ENCODE measurements around the gene PWWP2B.

The PWWP2B gene

DNA sequence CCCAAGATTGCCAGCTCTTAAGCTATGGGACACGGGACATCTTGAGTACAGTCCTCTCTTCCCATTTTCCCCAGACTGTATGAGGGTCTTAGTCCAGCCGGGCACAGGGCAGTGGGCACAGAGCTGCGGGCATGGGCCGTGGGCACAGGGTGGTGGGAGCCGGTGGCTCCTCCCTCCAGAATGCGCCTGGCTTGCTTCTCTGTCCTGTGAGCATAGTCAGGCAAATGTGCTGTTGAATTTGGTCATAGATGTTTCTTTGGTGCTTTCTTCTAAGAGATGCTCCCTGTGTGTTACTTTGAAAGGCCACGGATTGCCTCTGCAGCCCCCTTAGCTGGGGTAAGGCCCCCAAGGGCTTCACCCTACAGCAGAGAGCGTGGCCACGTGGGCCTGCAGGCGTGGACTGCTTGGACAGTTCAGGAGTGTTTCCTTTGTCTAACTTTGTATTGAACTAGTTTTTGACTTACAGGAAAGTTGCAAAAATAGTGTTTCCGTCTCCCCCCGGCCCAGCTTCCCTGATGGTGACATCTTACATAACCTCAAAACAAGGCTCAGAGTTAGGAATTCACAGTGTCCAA, 40.3 kb upstream of the PWWP2B start:
- no peaks in the 10 kb centered on the region for H3K36me3 ChIP-seq (replicated peaks)
- no peaks in the 10 kb centered on the region for H3K9me3 ChIP-seq
- H3K27me3 ChIP-seq (ENCODE audit: low read depth): no peaks in the 10 kb centered on the region
- H3K4me3 ChIP-seq: no peak overlapping the region
- in situ Hi-C loops (cut with MboI; ENCODE audit: low sequenced_read_pairs): no loop called here
- no peak for DNase-seq (ENCODE audit: low spot score in 2 of 2)
- H3K4me1 ChIP-seq: no peaks in the 10 kb centered on the region

- DNase-seq (ENCODE audit: low spot score in 2 of 2): no peak
- no peaks in the 10 kb centered on the region for H3K9me3 ChIP-seq
- no peaks in the 10 kb centered on the region for H3K36me3 ChIP-seq (replicated peaks)
- H3K4me3 ChIP-seq: no peak overlapping the region
- H3K27me3 ChIP-seq (ENCODE audit: low read depth): no peaks in the 10 kb centered on the region
- H3K4me1 ChIP-seq: no peaks in the 10 kb centered on the region
- in situ Hi-C loops (cut with MboI; ENCODE audit: low sequenced_read_pairs): no loop called here
Measured at GRCh38 chr10:132357286-132358058, 39.5 kb upstream of the PWWP2B start.

- Histone ChIP-seq H3K27me3 (ENCODE audit: low read depth) (no peaks in the 10 kb centered on the region), H3K4me1 (no peaks in the 10 kb centered on the region), H3K4me3 (no peak overlapping the region), H3K36me3 (replicated peaks) (no peaks in the 10 kb centered on the region), H3K9me3 (no peaks in the 10 kb centered on the region)
- DNase-seq (ENCODE audit: low spot score in 2 of 2): no peak
- in situ Hi-C loops (cut with MboI; ENCODE audit: low sequenced_read_pairs): no loop called here
Measured at GRCh38 chr10:132359305-132360040, 37.5 kb upstream of the PWWP2B start.

DNA sequence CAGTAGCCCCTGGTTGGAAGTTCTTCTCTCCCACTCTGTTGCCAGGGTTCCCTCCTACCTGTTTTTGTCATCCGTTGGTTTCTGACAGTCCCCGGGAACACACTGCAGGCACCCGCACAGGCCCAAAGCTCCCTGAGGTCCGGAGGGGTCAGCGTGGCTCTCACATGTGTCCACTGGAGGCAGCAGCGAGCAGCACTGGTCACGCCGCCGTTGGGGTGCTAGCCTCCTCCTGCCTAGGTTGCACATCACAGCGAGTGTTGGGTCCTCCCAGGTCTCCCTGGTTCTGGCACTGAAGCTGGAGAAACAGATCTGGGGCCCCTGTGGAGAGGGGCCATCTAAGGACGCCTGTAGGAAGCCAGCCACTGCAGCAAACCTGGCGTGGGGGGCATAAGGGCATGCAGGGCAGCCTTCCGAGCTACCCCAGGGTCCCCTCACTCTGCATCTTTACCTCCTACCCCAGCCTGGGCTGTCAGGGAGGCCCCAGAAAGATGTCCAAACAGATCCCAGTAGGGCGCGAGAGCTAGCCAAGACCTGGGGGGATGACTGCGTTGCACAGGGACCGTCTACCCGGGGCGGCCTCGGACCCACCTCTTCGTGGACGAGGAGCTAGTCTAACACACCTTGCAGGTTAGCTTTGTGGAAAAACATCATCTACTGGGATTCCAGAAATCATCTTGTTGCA, 36.1 kb upstream of the PWWP2B start:
- in situ Hi-C loops (cut with MboI; ENCODE audit: low sequenced_read_pairs): no loop called here
- no peak overlapping the region for H3K4me3 ChIP-seq
- H3K9me3 ChIP-seq: no peaks in the 10 kb centered on the region
- no peaks in the 10 kb centered on the region for H3K4me1 ChIP-seq
- no peaks in the 10 kb centered on the region for H3K27me3 ChIP-seq (ENCODE audit: low read depth)
- H3K36me3 ChIP-seq (replicated peaks): no peaks in the 10 kb centered on the region
- peak in 1 of 2 experiments; percentile 71 for DNase-seq (ENCODE audit: low spot score in 2 of 2)

DNA sequence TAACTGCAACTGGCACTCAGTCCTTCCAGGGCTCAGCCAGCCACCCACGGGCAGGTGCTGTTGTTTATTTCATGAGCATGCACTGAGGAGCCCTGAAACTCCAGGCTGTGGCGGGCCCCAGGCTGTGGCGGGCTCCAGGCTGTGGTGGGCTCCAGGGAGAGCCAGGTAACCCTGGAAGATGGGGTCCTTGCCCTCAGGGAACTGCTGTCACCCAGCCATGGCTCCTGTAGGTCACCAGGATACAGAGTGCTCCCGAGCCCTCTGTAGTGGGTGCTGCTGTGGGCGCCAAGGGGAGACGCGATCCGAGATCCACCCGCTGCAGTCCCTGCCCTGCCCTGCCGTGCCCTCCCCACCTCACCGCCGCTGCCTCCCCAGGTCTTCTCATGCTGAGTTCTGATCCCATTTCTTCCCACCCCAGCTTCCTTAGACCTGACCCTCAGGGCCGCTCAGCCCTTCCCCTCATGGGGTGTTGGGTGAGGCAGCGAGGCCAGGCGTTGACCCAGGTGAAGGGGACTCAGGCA, 35.4 kb upstream of the PWWP2B start:
- in situ Hi-C loops (cut with MboI; ENCODE audit: low sequenced_read_pairs): no loop called here
- Histone ChIP-seq H3K4me3 (no peak overlapping the region), H3K36me3 (replicated peaks) (no peaks in the 10 kb centered on the region), H3K9me3 (no peaks in the 10 kb centered on the region), H3K4me1 (no peaks in the 10 kb centered on the region), H3K27me3 (ENCODE audit: low read depth) (no peaks in the 10 kb centered on the region)
- DNase-seq (ENCODE audit: low spot score in 2 of 2): no peak

DNA sequence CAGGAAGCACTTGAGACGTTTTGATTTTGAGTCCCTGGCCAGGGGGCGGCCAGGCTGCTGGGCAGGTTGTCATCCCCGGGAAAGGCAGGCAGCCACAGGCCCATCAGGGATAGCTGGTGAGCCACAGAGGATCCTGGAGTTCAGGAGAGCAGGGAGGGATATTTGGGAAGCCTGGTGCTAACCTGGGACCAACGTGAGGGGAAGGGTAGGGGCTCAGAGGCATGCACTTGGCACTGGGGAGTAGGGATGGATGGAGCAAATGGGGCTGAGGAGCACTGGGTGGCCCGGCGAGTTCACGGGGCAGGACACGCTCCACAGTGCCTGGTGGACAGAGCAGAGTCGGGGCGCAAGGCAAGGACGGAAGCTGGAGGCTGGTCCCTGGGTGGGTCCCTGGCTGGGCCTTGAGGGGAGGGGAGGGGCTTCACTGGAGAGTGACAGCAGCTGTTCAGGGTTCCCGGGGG, 34.8 kb upstream of the PWWP2B start:
- Histone ChIP-seq H3K36me3 (replicated peaks) (no peaks in the 10 kb centered on the region), H3K4me3 (no peak overlapping the region), H3K9me3 (no peaks in the 10 kb centered on the region), H3K27me3 (ENCODE audit: low read depth) (no peaks in the 10 kb centered on the region), H3K4me1 (no peaks in the 10 kb centered on the region)
- in situ Hi-C loops (cut with MboI; ENCODE audit: low sequenced_read_pairs): no loop called here
- no peak for DNase-seq (ENCODE audit: low spot score in 2 of 2)

DNA sequence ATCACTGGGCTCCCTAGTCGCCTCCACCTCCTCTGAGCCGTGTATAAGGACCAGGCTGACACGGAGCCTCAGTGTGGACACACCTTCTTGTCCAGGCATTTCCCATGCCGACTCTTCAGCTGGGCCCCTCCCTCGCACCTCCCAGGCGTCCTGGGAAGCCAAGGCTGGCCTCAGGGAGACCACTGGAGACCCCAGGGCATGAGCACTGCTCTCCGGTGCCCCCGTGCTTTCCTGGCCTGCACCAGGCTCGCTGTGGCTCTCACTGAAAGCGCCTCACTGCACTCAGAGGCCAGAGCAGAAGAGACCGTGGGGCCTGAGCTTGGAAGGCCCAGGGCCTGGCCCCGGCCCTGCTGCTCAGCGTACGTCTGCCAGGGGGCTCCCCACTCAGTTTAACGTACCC, 33.6 kb upstream of the PWWP2B start:
- no peak overlapping the region for H3K4me3 ChIP-seq
- no peak for DNase-seq (ENCODE audit: low spot score in 2 of 2)
- in situ Hi-C loops (cut with MboI; ENCODE audit: low sequenced_read_pairs): no loop called here

DNA sequence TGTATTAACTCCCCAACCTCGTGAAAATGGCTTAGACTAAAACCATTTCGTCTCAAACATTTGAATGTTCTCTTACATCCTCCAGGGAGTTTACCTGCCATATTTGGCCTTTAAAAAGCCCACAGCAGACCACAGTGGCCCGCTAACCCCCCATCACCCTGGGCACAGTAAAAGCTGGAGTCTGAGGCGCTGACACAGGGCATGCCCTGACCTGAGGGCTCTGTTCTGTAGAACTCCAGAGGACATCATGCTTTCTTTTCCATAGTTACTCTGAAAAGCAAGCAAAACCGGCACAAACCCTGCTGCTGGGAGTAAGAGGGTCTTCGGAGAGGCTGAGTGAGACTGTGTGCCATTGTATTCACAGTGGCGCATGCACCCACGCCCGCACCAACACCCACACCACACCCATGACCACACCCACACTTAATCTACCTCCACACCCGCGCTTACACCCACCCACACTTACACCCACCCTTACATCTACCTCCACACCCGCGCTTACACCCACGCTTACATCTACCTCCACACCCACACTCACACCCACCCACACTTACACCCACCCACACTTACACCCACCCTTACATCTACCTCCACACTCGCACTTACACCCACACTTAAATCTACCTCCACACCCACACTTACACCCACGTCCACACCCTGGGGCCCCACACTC, 32.9 kb upstream of the PWWP2B start:
- no peak overlapping the region for H3K4me3 ChIP-seq
- no peaks in the 10 kb centered on the region for H3K4me1 ChIP-seq
- H3K36me3 ChIP-seq (replicated peaks): no peaks in the 10 kb centered on the region
- in situ Hi-C loops (cut with MboI; ENCODE audit: low sequenced_read_pairs): no loop called here
- no peaks in the 10 kb centered on the region for H3K27me3 ChIP-seq (ENCODE audit: low read depth)
- DNase-seq (ENCODE audit: low spot score in 2 of 2): peak in 1 of 2 experiments; percentile 31
- H3K9me3 ChIP-seq: no peaks in the 10 kb centered on the region

More for the DNA sequence above, 33.6 kb upstream of the PWWP2B start:
- no peaks in the 10 kb centered on the region for H3K27me3 ChIP-seq (ENCODE audit: low read depth)
- H3K4me1 ChIP-seq: no peaks in the 10 kb centered on the region
- no peaks in the 10 kb centered on the region for H3K9me3 ChIP-seq
- no peaks in the 10 kb centered on the region for H3K36me3 ChIP-seq (replicated peaks)

GRCh38 chr10:132364594-132364970, 32.4 kb upstream of the PWWP2B start:
- in situ Hi-C loops (cut with MboI; ENCODE audit: low sequenced_read_pairs): no loop called here
- H3K27me3 ChIP-seq (ENCODE audit: low read depth): no peaks in the 10 kb centered on the region

GRCh38 chr10:132365102-132365501, 31.9 kb upstream of the PWWP2B start:
- in situ Hi-C loops (cut with MboI; ENCODE audit: low sequenced_read_pairs): no loop called here
- no peak for DNase-seq (ENCODE audit: low spot score in 2 of 2)
- no peaks in the 10 kb centered on the region for H3K27me3 ChIP-seq (ENCODE audit: low read depth)
- H3K9me3 ChIP-seq: no peaks in the 10 kb centered on the region
- no peak overlapping the region for H3K4me3 ChIP-seq
- H3K4me1 ChIP-seq: no peaks in the 10 kb centered on the region
- no peaks in the 10 kb centered on the region for H3K36me3 ChIP-seq (replicated peaks)

More at GRCh38 chr10:132364594-132364970, 32.4 kb upstream of the PWWP2B start:
- H3K4me1 ChIP-seq: no peaks in the 10 kb centered on the region
- no peaks in the 10 kb centered on the region for H3K36me3 ChIP-seq (replicated peaks)
- DNase-seq (ENCODE audit: low spot score in 2 of 2): no peak
- no peaks in the 10 kb centered on the region for H3K9me3 ChIP-seq
- H3K4me3 ChIP-seq: no peak overlapping the region

GRCh38 chr10:132366006-132366405, 31.0 kb upstream of the PWWP2B start:
- no peaks in the 10 kb centered on the region for H3K4me1 ChIP-seq
- in situ Hi-C loops (cut with MboI; ENCODE audit: low sequenced_read_pairs): no loop called here
- DNase-seq (ENCODE audit: low spot score in 2 of 2): no peak

GRCh38 chr10:132366499-132366898, 30.5 kb upstream of the PWWP2B start:
- Histone ChIP-seq H3K4me3 (no peak overlapping the region), H3K9me3 (no peaks in the 10 kb centered on the region), H3K36me3 (replicated peaks) (no peaks in the 10 kb centered on the region), H3K27me3 (ENCODE audit: low read depth) (no peaks in the 10 kb centered on the region), H3K4me1 (no peaks in the 10 kb centered on the region)
- in situ Hi-C loops (cut with MboI; ENCODE audit: low sequenced_read_pairs): no loop called here
- DNase-seq (ENCODE audit: low spot score in 2 of 2): no peak

More at GRCh38 chr10:132366006-132366405, 31.0 kb upstream of the PWWP2B start:
- Histone ChIP-seq H3K9me3 (no peaks in the 10 kb centered on the region), H3K4me3 (no peak overlapping the region), H3K36me3 (replicated peaks) (no peaks in the 10 kb centered on the region), H3K27me3 (ENCODE audit: low read depth) (no peaks in the 10 kb centered on the region)

DNA sequence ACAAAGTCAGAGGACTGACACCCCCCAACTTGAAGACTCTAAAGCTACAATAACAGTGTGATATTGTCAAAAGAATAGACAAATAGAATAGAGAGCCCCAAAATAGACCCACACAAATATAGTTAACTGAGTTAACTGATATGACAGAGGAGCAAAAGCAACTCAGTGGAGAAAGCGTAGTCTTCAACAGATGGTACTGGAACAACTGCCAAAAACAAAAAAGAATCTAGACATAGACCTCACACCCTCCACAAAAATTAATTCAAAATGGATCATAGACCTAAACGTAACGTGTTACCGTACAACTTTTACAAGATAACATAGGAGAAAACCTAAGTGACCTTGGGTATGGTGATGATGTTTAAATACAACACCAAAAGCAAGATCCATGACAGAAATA, 28.6 kb upstream of the PWWP2B start:
- Histone ChIP-seq H3K4me1 (no peaks in the 10 kb centered on the region), H3K36me3 (replicated peaks) (no peaks in the 10 kb centered on the region), H3K4me3 (no peak overlapping the region), H3K27me3 (ENCODE audit: low read depth) (no peaks in the 10 kb centered on the region), H3K9me3 (no peaks in the 10 kb centered on the region)
- no peak for DNase-seq (ENCODE audit: low spot score in 2 of 2)
- in situ Hi-C loops (cut with MboI; ENCODE audit: low sequenced_read_pairs): no loop called here
